Suppressor macrophage treated with lipopolysaccharide for 4 hours (primary cell): ENCODE measurements around the gene RAB3A.
A peak's percentile ranks its signal among the peaks of the same experiment; 100 is the strongest.
"Not testable (repeated sequence)": the region's sequence is repeated elsewhere in the genome, so short reads cannot be mapped to it uniquely, and the experiment has no call there.

Source experiments
- DNase-seq: peaks from one replicate; pipeline ENCODE4 v3.0.0-alpha.2; 2020

The RAB3A gene

GRCh38 chr19:18223860-18224524, 20.1 kb upstream of the RAB3A start:
- DNase-seq = peak; percentile 34

- no peak for DNase-seq
Observed at GRCh38 chr19:18221815-18222725, 18.2 kb upstream of the RAB3A start.

GRCh38 chr19:18220632-18221275, 16.9 kb upstream of the RAB3A start:
- DNase-seq = no peak

GRCh38 chr19:18219911-18220631, 16.2 kb upstream of the RAB3A start:
- DNase-seq = no peak

GRCh38 chr19:18218600-18218999, 14.8 kb upstream of the RAB3A start:
- no peak for DNase-seq

GRCh38 chr19:18218159-18218558, 14.3 kb upstream of the RAB3A start:
- DNase-seq = no peak

GRCh38 chr19:18216789-18217188, 12.9 kb upstream of the RAB3A start:
- DNase-seq = no peak

- DNase-seq = peak; percentile 24
Observed at GRCh38 chr19:18214779-18215433, 11.1 kb upstream of the RAB3A start.

GRCh38 chr19:18211683-18212082, 7.8 kb upstream of the RAB3A start:
- DNase-seq = no peak

- DNase-seq = not testable (repeated sequence)
Observed at GRCh38 chr19:18209912-18210311, 6.1 kb upstream of the RAB3A start.

- peak; percentile 56 for DNase-seq
Observed at GRCh38 chr19:18208098-18208951, 4.5 kb upstream of the RAB3A start.

- DNase-seq = no peak
Observed at GRCh38 chr19:18206018-18206417, 2.2 kb upstream of the RAB3A start.

- peak; percentile 58 for DNase-seq
Observed at GRCh38 chr19:18205200-18205892, 1.5 kb upstream of the RAB3A start.

GRCh38 chr19:18204394-18205199, 755 bp upstream of the RAB3A start:
- no peak for DNase-seq

- DNase-seq = no peak
Observed at GRCh38 chr19:18203408-18203862, 407 bp downstream of the RAB3A start.

- no peak for DNase-seq
Observed at GRCh38 chr19:18202778-18203407, 949 bp downstream of the RAB3A start.

GRCh38 chr19:18202397-18202777, 1.5 kb downstream of the RAB3A start:
- no peak for DNase-seq

- no peak for DNase-seq
Observed at GRCh38 chr19:18198374-18198773, 5.5 kb downstream of the RAB3A start.

GRCh38 chr19:18197941-18198340, 5.9 kb downstream of the RAB3A start:
- no peak for DNase-seq
